ENCODE measurements around the gene OR52L1.

Gene OR52L1

DNA sequence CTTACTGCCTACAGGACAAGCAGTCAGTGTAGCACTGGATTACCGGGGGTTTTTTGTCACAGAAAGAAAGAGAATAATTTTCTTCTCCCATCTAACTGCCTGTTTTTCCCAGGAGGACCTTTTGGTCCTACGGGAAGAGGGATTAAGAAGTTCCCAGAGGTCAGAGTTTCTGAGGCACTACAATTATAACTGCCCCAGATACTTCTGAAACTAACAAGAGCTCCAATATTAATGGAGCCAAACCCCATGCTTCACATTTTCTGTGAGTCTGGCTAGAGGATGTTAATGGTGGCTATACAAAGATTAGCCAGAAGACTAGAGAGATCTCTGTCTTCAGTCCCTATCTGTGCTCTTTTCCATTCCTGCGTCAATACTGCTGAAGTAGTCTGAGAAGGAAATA, 44.8 kb downstream of the OR52L1 start, which contains the start of gene OR56A3:
OR56A3 (plus strand) TSS at position 301 of the 400 bp plus-strand sequence. CDS start 5,096 bp downstream, outside the sequence.
- no peak for DNase-seq (ENCODE audit: low read depth in 2 of 2, low spot score in 1 of 2)

DNA sequence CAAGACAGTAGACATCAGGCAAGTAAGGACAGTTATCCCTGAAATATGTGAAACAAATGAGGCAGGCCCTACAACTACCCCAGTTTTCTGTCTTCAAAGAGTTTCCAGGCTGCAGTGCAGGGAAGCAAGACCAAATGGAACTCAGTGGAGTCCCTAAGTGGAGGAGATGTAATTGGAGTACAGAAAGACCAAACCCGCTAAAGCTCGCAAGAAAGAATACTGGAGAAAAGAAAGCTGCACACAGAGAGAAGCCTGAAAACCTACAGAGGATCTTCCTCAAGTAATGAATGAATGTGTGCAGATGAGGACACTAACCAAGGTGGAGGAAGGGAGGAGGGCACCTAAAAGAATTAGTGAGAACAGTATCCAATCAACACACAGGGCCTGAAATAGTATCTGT, 46.0 kb downstream of the OR52L1 start:
- DNase-seq (ENCODE audit: low read depth in 2 of 2, low spot score in 1 of 2): no peak

DNA sequence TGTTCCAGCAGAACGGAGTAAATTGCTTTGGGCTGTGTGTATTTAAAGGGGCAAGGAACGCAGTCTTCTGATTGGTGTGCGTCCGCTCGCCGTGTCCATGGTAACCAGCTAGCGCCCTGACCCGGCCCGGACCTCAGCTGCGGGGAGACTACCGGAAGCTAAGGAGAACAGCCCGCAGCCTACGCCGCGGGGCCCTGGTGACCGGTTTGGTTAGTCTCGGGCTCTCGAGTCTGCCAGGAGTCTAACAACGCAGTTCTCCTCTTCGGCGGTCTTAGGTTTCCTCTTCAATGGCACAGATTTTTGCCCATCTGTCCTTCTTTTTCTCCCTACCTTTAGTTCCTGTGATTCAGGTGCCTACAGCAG, 48.2 kb downstream of the OR52L1 start:
- no peak for DNase-seq (ENCODE audit: low read depth in 2 of 2, low spot score in 1 of 2)

DNA sequence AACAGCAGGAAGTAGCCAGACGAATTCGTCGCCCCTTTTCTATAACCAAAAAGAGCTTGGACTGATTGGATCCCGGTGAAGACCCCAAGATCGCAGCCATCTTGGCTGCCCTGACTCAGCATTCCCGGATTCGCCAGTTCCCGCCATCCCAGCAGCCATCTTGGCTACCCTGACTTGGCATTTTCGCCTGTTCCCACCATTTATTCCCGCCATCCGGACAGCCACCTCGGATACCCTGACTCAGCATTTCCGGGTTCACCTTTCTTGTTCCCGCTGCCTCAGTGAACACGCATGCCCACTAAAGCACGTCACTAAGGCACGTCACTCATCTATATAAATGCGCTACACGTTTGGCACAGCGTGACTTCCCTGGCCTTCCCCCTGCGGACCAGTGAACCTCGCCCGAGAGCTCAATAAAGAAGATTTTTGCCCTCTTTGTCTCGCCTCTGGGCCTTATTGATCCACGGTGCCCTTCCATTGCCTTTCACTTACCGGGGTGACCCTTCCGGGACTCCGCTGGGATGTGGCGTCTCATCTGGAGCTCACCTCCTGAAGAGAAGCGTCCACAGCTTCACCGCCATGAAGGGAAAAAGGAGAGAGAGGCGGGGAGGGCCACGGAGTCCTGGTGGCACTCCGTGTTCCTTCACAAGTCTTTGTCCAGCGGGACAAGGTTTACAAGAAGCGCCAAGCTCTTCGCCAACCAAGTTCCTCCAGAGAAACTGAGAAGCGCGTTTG, 48.8 kb downstream of the OR52L1 start:
- no peak for DNase-seq (ENCODE audit: low read depth in 2 of 2, low spot score in 1 of 2)
